ENCODE data around the gene LRP1. TPM values are rescaled to one million over a fixed set of nuclear protein-coding genes. Genes with fewer than 3 reads are reported as not detected.

LRP1 gene
- total RNA-seq, 2 donors from 2014 or later: 53.5 to 198 TPM

- H3K27ac ChIP-seq: no peak overlapping the region
- no peak overlapping the region for H3K4me3 ChIP-seq
- TF ChIP-seq POLR2AphosphoS5 (IDR thresholded peaks at IDR 0.05) (no peak), POLR2A (IDR thresholded peaks at IDR 0.05) (no peak), CTCF (IDR thresholded peaks at IDR 0.05) (no peak)
- no peaks in the 10 kb centered on the region for H3K9me3 ChIP-seq
- no peaks in the 10 kb centered on the region for H3K4me1 ChIP-seq (replicated peaks)
- peaks cover 22 to 27% of the 10 kb centered on the region in 2 donors for H3K36me3 ChIP-seq
- no peak for DNase-seq (ENCODE audit: low spot score)
- 91% methylated on average over 7 of the region's 7 CpGs for WGBS
- intact Hi-C loops (cut with DNase I): no loop called here
- H3K27me3 ChIP-seq (replicated peaks; ENCODE audit: insufficient read depth): no peaks in the 10 kb centered on the region
Measured at GRCh38 chr12:57103856-57104255, 24.4 kb upstream of the LRP1 start.

- DNase-seq (ENCODE audit: low spot score): no peak
- Histone ChIP-seq H3K4me3 (no peak overlapping the region), H3K27ac (no peak overlapping the region), H3K4me1 (replicated peaks) (no peaks in the 10 kb centered on the region), H3K27me3 (replicated peaks; ENCODE audit: insufficient read depth) (no peaks in the 10 kb centered on the region), H3K9me3 (no peaks in the 10 kb centered on the region), H3K36me3 (peaks cover 17 to 26% of the 10 kb centered on the region in 2 donors)
- intact Hi-C loops (cut with DNase I): no loop called here
- no peak for TF ChIP-seq POLR2AphosphoS5 (IDR thresholded peaks at IDR 0.05)
- TF ChIP-seq CTCF (IDR thresholded peaks at IDR 0.05): no peak
- no peak for TF ChIP-seq POLR2A (IDR thresholded peaks at IDR 0.05)
- 95% methylated on average over 11 of the region's 12 CpGs for WGBS
Measured at GRCh38 chr12:57104292-57104910, 23.9 kb upstream of the LRP1 start.

- 94% methylated on average over 14 of the region's 14 CpGs for WGBS
- H3K36me3 ChIP-seq: peaks cover 9 to 23% of the 10 kb centered on the region in 2 donors
- intact Hi-C loops (cut with DNase I): no loop called here
Measured at GRCh38 chr12:57105011-57105753, 23.1 kb upstream of the LRP1 start.

DNA sequence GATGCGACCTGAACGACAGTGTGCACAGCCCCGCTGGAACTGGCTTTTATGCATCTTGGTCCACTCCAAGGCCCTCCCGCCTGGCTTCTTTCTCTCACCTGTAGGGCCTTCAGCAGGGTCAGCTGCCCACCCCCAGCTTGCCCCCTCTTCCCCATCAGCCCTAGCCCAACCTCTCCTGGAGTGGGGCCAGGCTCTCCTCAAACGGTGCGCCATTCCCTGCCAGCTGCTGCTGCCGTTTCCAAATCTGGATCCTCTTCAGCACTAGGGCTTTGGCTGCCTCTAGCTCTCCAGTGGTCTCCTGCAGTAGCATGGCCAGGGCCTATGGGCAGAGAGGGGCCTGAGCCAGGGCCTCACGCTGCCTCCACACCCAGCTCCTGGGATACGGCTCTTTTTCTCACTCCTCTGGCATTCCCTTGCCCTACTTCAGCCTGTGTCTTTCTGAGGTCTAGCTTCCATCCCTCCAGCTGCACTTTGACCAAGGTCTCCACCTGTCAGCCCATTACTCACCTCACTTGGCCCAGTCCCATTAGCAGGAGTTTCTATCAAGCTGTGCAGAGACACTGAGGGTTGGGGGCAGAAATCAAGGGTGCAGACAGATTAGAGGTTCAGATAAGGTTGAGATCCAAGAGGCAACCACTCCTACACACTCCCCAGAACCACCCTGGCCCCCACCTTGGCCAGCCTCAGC is 22.1 kb upstream of the LRP1 start:
- WGBS: 71% methylated on average over 9 of the region's 9 CpGs
- H3K27ac ChIP-seq: no peak overlapping the region
- TF ChIP-seq CTCF (IDR thresholded peaks at IDR 0.05) (no peak), POLR2AphosphoS5 (IDR thresholded peaks at IDR 0.05) (no peak), POLR2A (IDR thresholded peaks at IDR 0.05) (no peak)

More at GRCh38 chr12:57105011-57105753, 23.1 kb upstream of the LRP1 start:
- DNase-seq (ENCODE audit: low spot score): no peak
- no peaks in the 10 kb centered on the region for H3K9me3 ChIP-seq
- H3K4me3 ChIP-seq: no peak overlapping the region
- no peaks in the 10 kb centered on the region for H3K27me3 ChIP-seq (replicated peaks; ENCODE audit: insufficient read depth)
- H3K27ac ChIP-seq: no peak overlapping the region
- TF ChIP-seq POLR2AphosphoS5 (IDR thresholded peaks at IDR 0.05) (no peak), POLR2A (IDR thresholded peaks at IDR 0.05) (no peak), CTCF (IDR thresholded peaks at IDR 0.05) (no peak)
- peaks cover 5% of the 10 kb centered on the region for H3K4me1 ChIP-seq (replicated peaks)

More for the DNA sequence above, 22.1 kb upstream of the LRP1 start:
- Histone ChIP-seq H3K9me3 (no peaks in the 10 kb centered on the region), H3K36me3 (peaks cover 8 to 23% of the 10 kb centered on the region in 2 donors), H3K4me3 (no peak overlapping the region), H3K27me3 (replicated peaks; ENCODE audit: insufficient read depth) (no peaks in the 10 kb centered on the region), H3K4me1 (replicated peaks) (peaks cover 5% of the 10 kb centered on the region)
- no peak for DNase-seq (ENCODE audit: low spot score)
- intact Hi-C loops (cut with DNase I): no loop called here

Data from prostate gland (tissue), 2 donors.